Activated CD4-positive, CD25-positive, alpha-beta regulatory T cell treated with anti-CD3 and anti-CD28 coated beads, Interleukin-2, amount 50 U/mL, for 16 hours (primary cell): Measurements from ENCODE around the gene FBXL7.

ENCODE experiments used
- DNase-seq: peaks from one replicate; pipeline ENCODE4 v3.0.0-alpha.2; 2020; ENCODE audit warnings: low read depth, low spot score

FBXL7 gene

GRCh38 chr5:15880201-15880600, 380.2 kb downstream of the FBXL7 start:
- DNase-seq, result no peak

GRCh38 chr5:15885156-15885555, 385.2 kb downstream of the FBXL7 start:
- DNase-seq, result no peak

GRCh38 chr5:15886156-15886555, 386.2 kb downstream of the FBXL7 start:
- no peak for DNase-seq

- DNase-seq, result no peak
Measured at GRCh38 chr5:15887093-15887492, 387.1 kb downstream of the FBXL7 start.

- DNase-seq, result no peak
Measured at GRCh38 chr5:15889001-15889400, 389.0 kb downstream of the FBXL7 start.

GRCh38 chr5:15893866-15894265, 393.9 kb downstream of the FBXL7 start:
- DNase-seq, result no peak

- no peak for DNase-seq
Measured at GRCh38 chr5:15897656-15898055, 397.7 kb downstream of the FBXL7 start.

GRCh38 chr5:15898641-15899040, 398.7 kb downstream of the FBXL7 start:
- no peak for DNase-seq

- no peak for DNase-seq
Measured at GRCh38 chr5:15899481-15899880, 399.5 kb downstream of the FBXL7 start.

- no peak for DNase-seq
Measured at GRCh38 chr5:15901151-15901550, 401.2 kb downstream of the FBXL7 start.

- no peak for DNase-seq
Measured at GRCh38 chr5:15902066-15902465, 402.1 kb downstream of the FBXL7 start.

GRCh38 chr5:15904899-15905830, 405.2 kb downstream of the FBXL7 start:
- no peak for DNase-seq

GRCh38 chr5:15914638-15915037, 414.7 kb downstream of the FBXL7 start:
- DNase-seq, result no peak

GRCh38 chr5:15926586-15926985, 426.6 kb downstream of the FBXL7 start:
- DNase-seq, result no peak

GRCh38 chr5:15927710-15928380, 427.9 kb downstream of the FBXL7 start:
- DNase-seq, result no peak

- no peak for DNase-seq
Measured at GRCh38 chr5:15929611-15930263, 429.8 kb downstream of the FBXL7 start.

GRCh38 chr5:15932066-15932465, 432.1 kb downstream of the FBXL7 start:
- DNase-seq, result no peak

- DNase-seq, result no peak
Measured at GRCh38 chr5:15933259-15934207, 433.6 kb downstream of the FBXL7 start.

- DNase-seq, result no peak
Measured at GRCh38 chr5:15936505-15937245, 436.7 kb downstream of the FBXL7 start.

- no peak for DNase-seq
Measured at GRCh38 chr5:15937708-15938107, 437.7 kb downstream of the FBXL7 start.

- DNase-seq, result no peak
Measured at GRCh38 chr5:15938186-15938585, 438.2 kb downstream of the FBXL7 start.
